ENCODE results near the gene GJA4. TPM values are rescaled to one million over a fixed set of nuclear protein-coding genes. Genes with fewer than 3 reads are reported as not detected.

The GJA4 gene
- total and polyA plus RNA-seq, 2 donors (not counting 1 experiment from before 2014, with no cell fraction given): not detected

DNA sequence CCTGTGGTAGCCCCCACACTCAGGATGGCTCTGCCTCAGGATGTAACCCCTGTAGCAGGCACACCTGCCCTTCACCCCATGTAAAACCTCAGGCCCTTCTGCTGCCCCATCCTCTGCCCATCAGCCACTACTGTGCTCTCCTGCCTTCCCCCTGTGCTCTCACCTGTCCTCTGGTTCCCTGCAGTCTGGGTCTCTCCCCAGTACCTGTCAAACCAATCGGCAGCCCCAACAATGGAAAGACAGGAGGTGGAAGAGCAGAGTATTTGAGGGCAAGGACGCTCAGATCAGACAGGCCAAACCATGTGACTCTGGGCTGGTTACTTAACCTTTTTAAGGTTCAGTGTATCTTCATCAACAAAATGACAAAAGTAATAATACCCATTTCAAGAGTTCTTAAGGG, 35.8 kb downstream of the GJA4 start:
- WGBS (ENCODE audit: insufficient coverage): 83% methylated on average over 1 of the region's 2 CpGs
- Mint-ChIP-seq H3K27me3 (no peaks in the 10 kb centered on the region), H3K9me3 (ENCODE audit: insufficient read depth) (no peaks in the 10 kb centered on the region), H3K4me3 (no peak overlapping the region), H3K27ac (no peak overlapping the region), H3K4me1 (no peaks in the 10 kb centered on the region)
- Histone ChIP-seq H3K4me3 (ENCODE audit: control extremely low read depth in 1 of 5, extremely low read depth in 1 of 5, insufficient read depth in 1 of 5, low read depth in 2 of 5, low read length in 4 of 5) (no peak overlapping the region), H4K20me1 (ENCODE audit: control insufficient read depth, insufficient read depth, low read length, poor library complexity, severe bottlenecking) (no peaks in the 10 kb centered on the region), H3K79me2 (ENCODE audit: control insufficient read depth, insufficient read depth, low read length) (no peaks in the 10 kb centered on the region), H2AFZ (ENCODE audit: insufficient read depth, low read depth, low read length, poor library complexity, severe bottlenecking) (no peak overlapping the region), H3K9ac (ENCODE audit: low read length) (no peak overlapping the region), H3K27me3 (replicated peaks in 1 of 4; ENCODE audit: control extremely low read depth in 1 of 4, control insufficient read depth in 3 of 4, insufficient read depth in 4 of 4, low read length in 3 of 4) (no peaks in the 10 kb centered on the region), H3K4me1 (ENCODE audit: control insufficient read depth in 2 of 2, insufficient read depth in 2 of 2, low read length in 2 of 2) (no peaks in the 10 kb centered on the region), H3K4me2 (replicated peaks; ENCODE audit: low read depth, low read length, poor library complexity, severe bottlenecking) (no peak overlapping the region), H3K9me3 (ENCODE audit: control extremely low read depth in 1 of 3, control insufficient read depth in 2 of 3, insufficient read depth in 1 of 3, low read length in 2 of 3) (peaks cover 0 to under 1% (median 0%) of the 10 kb centered on the region in 3 donors), H3K36me3 (replicated peaks in 1 of 2; ENCODE audit: control extremely low read depth in 1 of 2, control insufficient read depth in 1 of 2, extremely low read depth in 1 of 2, insufficient read depth in 2 of 2, low read length in 1 of 2) (no peaks in the 10 kb centered on the region), H3K27ac (ENCODE audit: low read length in 2 of 2) (no peak overlapping the region)
- CTCF ChIA-PET: no interaction called here
- intact Hi-C loops (cut with micrococcal nuclease): no loop called here
- POLR2A ChIA-PET: no interaction called here
- no peak for TF ChIP-seq EZH2 (IDR thresholded peaks at IDR 0.05; ENCODE audit: borderline replicate concordance, insufficient read depth, low read depth, low read length, poor library complexity, severe bottlenecking)
- TF ChIP-seq, protein P1, sequence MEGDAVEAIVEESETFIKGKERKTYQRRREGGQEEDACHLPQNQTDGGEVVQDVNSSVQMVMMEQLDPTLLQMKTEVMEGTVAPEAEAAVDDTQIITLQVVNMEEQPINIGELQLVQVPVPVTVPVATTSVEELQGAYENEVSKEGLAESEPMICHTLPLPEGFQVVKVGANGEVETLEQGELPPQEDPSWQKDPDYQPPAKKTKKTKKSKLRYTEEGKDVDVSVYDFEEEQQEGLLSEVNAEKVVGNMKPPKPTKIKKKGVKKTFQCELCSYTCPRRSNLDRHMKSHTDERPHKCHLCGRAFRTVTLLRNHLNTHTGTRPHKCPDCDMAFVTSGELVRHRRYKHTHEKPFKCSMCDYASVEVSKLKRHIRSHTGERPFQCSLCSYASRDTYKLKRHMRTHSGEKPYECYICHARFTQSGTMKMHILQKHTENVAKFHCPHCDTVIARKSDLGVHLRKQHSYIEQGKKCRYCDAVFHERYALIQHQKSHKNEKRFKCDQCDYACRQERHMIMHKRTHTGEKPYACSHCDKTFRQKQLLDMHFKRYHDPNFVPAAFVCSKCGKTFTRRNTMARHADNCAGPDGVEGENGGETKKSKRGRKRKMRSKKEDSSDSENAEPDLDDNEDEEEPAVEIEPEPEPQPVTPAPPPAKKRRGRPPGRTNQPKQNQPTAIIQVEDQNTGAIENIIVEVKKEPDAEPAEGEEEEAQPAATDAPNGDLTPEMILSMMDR (IDR thresholded peaks at IDR 0.05): no peak
- no peak for ATAC-seq (ENCODE audit: low read depth)
- DNase-seq: no peak

DNA sequence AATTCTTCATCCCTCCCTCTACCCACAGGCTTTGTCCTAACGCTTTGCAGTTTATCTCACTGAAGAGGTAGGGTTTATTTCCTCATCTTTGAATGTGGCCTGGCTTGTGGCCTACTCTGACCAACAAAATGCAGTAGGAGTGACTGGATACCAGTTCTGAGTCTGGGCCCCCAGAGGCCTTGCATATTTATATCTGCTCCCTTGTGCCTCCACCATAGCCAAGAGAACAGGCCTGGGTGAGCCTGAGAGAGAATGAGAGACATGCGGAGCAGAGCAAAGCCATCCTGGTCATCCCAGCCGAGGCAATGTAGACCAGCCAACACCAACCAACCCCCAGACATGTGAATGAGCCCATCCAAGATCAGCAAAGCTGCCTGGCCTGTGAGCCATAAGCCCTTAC, 36.5 kb downstream of the GJA4 start:
- Histone ChIP-seq H3K27me3 (replicated peaks in 1 of 4; ENCODE audit: control extremely low read depth in 1 of 4, control insufficient read depth in 3 of 4, insufficient read depth in 4 of 4, low read length in 3 of 4) (no peaks in the 10 kb centered on the region), H3K36me3 (replicated peaks in 1 of 2; ENCODE audit: control extremely low read depth in 1 of 2, control insufficient read depth in 1 of 2, extremely low read depth in 1 of 2, insufficient read depth in 2 of 2, low read length in 1 of 2) (no peaks in the 10 kb centered on the region), H2AFZ (ENCODE audit: insufficient read depth, low read depth, low read length, poor library complexity, severe bottlenecking) (no peak overlapping the region), H3K4me3 (ENCODE audit: control extremely low read depth in 1 of 5, extremely low read depth in 1 of 5, insufficient read depth in 1 of 5, low read depth in 2 of 5, low read length in 4 of 5) (no peak overlapping the region), H3K4me2 (replicated peaks; ENCODE audit: low read depth, low read length, poor library complexity, severe bottlenecking) (no peak overlapping the region), H3K9me3 (ENCODE audit: control extremely low read depth in 1 of 3, control insufficient read depth in 2 of 3, insufficient read depth in 1 of 3, low read length in 2 of 3) (no peaks in the 10 kb centered on the region), H3K9ac (ENCODE audit: low read length) (no peak overlapping the region), H4K20me1 (ENCODE audit: control insufficient read depth, insufficient read depth, low read length, poor library complexity, severe bottlenecking) (no peaks in the 10 kb centered on the region), H3K27ac (ENCODE audit: low read length in 2 of 2) (no peak overlapping the region), H3K4me1 (ENCODE audit: control insufficient read depth in 2 of 2, insufficient read depth in 2 of 2, low read length in 2 of 2) (no peaks in the 10 kb centered on the region), H3K79me2 (ENCODE audit: control insufficient read depth, insufficient read depth, low read length) (no peaks in the 10 kb centered on the region)
- no peak for ATAC-seq (ENCODE audit: low read depth)
- no peaks in the 10 kb centered on the region for H3K4me1 Mint-ChIP-seq
- ChIA-PET POLR2A (no interaction called here), CTCF (no interaction called here)
- no peak overlapping the region for H3K27ac Mint-ChIP-seq
- TF ChIP-seq EZH2 (IDR thresholded peaks at IDR 0.05; ENCODE audit: borderline replicate concordance, insufficient read depth, low read depth, low read length, poor library complexity, severe bottlenecking): no peak
- TF ChIP-seq, protein P1 (IDR thresholded peaks at IDR 0.05): no peak
- no peak overlapping the region for H3K4me3 Mint-ChIP-seq
- intact Hi-C loops (cut with micrococcal nuclease): no loop called here
- DNase-seq: no peak
- WGBS (ENCODE audit: insufficient coverage): no CpG with 5 or more reads among the region's 3 CpGs
- no peaks in the 10 kb centered on the region for H3K27me3 Mint-ChIP-seq
- H3K9me3 Mint-ChIP-seq (ENCODE audit: insufficient read depth): no peaks in the 10 kb centered on the region

All from B cell (primary cell).